Astrocyte (in vitro differentiated cells and primary cell): ENCODE data around the gene ATG4C. TPM values are rescaled to one million over a fixed set of nuclear protein-coding genes. Genes with fewer than 3 reads are reported as not detected.

Experiments
- DNase-seq: peaks from one replicate; pipeline ENCODE4 v3.0.0-alpha.2; 2010; ENCODE audit warnings: low read depth
- FAIRE-seq: peaks from 2 replicates; lab custom pipeline; 2011; peaks lifted over from hg19 to GRCh38; lab: Jason Lieb, UNC
- H2AFZ ChIP-seq: 2 replicates; pipeline ENCODE4 v1.6.0; 2012; ENCODE audit warnings: low read depth, low read length, inconsistent platforms
- H3K27ac ChIP-seq: 2 replicates; pipeline ENCODE4 v1.5.1; 2011; ENCODE audit warnings: low read depth, low read length, inconsistent platforms
- H3K27me3 ChIP-seq: 2 replicates; pipeline ENCODE4 v1.6.0; 2011; ENCODE audit warnings: low read length, inconsistent platforms; ENCODE audit not compliant: insufficient read depth
- H3K36me3 ChIP-seq: 2 replicates; pipeline ENCODE4 v1.5.1; 2011; ENCODE audit warnings: low read length, inconsistent platforms; ENCODE audit not compliant: insufficient read depth
- H3K4me1 ChIP-seq: 2 replicates; pipeline ENCODE4 v1.5.1; 2011; ENCODE audit warnings: low read length, inconsistent platforms; ENCODE audit not compliant: insufficient read depth
- H3K4me2 ChIP-seq: 2 replicates; pipeline ENCODE4 v1.6.0; 2012; ENCODE audit warnings: low read length, inconsistent platforms
- H3K4me3 ChIP-seq: 2 replicates; pipeline ENCODE4 v1.5.1; 2011; ENCODE audit warnings: low read depth, mild to moderate bottlenecking, low read length, inconsistent platforms; ENCODE audit not compliant: insufficient read depth
- H3K79me2 ChIP-seq: 2 replicates; pipeline ENCODE4 v1.6.0; 2012; ENCODE audit warnings: mild to moderate bottlenecking, low read length, inconsistent platforms; ENCODE audit not compliant: insufficient read depth
- H3K9ac ChIP-seq: 2 replicates; pipeline ENCODE4 v1.6.0; 2012; ENCODE audit warnings: mild to moderate bottlenecking, low read length, inconsistent platforms
- H3K9me3 ChIP-seq: 2 replicates; pipeline ENCODE4 v1.5.1; 2012; ENCODE audit warnings: low read depth, mild to moderate bottlenecking, low read length, inconsistent platforms; ENCODE audit not compliant: insufficient read depth
- H4K20me1 ChIP-seq: 2 replicates; pipeline ENCODE4 v1.6.0; 2012; ENCODE audit warnings: low read length, inconsistent platforms; ENCODE audit not compliant: insufficient read depth
- H3K27ac Mint-ChIP-seq: one replicate; pipeline ENCODE4 v1.8.0; 2021; ENCODE audit warnings: mild to moderate bottlenecking, mixed read lengths; ENCODE audit not compliant: unreplicated experiment
- H3K27me3 Mint-ChIP-seq: one replicate; pipeline ENCODE4 v1.8.0; 2021; ENCODE audit warnings: low read depth, mixed read lengths; ENCODE audit not compliant: unreplicated experiment
- H3K36me3 Mint-ChIP-seq: one replicate; pipeline ENCODE4 v1.8.0; 2021; ENCODE audit warnings: low read depth, mixed read lengths; ENCODE audit not compliant: unreplicated experiment
- H3K4me1 Mint-ChIP-seq: one replicate; pipeline ENCODE4 v1.8.0; 2021; ENCODE audit warnings: low read depth, mixed read lengths; ENCODE audit not compliant: unreplicated experiment
- H3K4me3 Mint-ChIP-seq: one replicate; pipeline ENCODE4 v1.8.0; 2021; ENCODE audit warnings: mild to moderate bottlenecking, moderate library complexity, mixed read lengths; ENCODE audit not compliant: unreplicated experiment
- H3K9me3 Mint-ChIP-seq: one replicate; pipeline ENCODE4 v1.8.0; 2021; ENCODE audit warnings: mild to moderate bottlenecking, mixed read lengths; ENCODE audit not compliant: unreplicated experiment
- EZH2 ChIP-seq: IDR thresholded peaks from 2 replicates; pipeline ENCODE4 v1.6.1; 2012; ENCODE audit warnings: mild to moderate bottlenecking, low read length, inconsistent platforms; ENCODE audit not compliant: insufficient read depth
- total RNA-seq: library from RNA; stranded (reverse); gene quantifications from 2 replicates; pipeline ENCODE4 v1.2.1, GENCODE V29; 2021
- TF ChIP-seq, protein P1 (sequence below): IDR thresholded peaks from 2 replicates; pipeline ENCODE4 v1.5.1; 2011; ENCODE audit warnings: low read depth, mild to moderate bottlenecking, inconsistent platforms, low read length, moderate library complexity; ENCODE audit not compliant: insufficient read depth

Gene ATG4C
- total RNA-seq, 1 donor from 2014 or later: 7.0 TPM

DNA sequence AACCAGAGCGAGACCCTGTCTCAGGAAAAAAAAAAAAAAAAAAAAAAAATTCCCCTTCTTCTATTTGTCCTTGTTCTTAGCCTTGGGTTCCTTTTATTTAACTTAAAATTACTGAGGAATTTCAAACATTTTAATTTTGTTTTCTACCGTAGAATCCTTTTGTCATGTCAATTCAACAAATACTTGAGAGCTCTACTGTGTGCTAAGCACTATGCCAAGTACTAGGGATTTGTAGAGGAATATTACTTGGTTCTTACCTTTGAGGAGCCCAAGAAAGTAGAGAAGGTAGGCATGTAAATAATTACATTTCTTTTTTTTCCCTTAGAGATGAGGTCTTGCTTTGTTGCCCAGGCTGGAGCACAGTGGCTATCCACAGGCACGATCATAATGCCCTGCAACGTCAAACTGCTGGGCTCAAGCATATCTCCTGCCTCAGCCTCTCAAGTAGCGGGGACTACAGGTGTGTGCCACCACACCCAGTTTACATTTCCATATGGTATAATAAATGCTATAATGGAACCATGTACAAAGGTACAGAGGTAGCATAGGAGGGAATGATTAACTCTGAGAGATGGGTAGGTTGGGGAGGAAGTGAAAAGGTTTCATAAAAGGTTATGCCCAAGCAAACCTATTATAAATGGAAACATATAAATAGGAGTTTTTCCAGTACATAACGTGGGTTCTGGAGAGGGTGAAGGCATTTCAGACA is 104.0 kb downstream of the ATG4C start:
- Histone ChIP-seq H3K27me3 (peaks cover 3% of the 10 kb centered on the region), H3K27ac (no peak overlapping the region), H3K4me2 (no peak overlapping the region), H3K79me2 (no peaks in the 10 kb centered on the region), H3K36me3 (no peaks in the 10 kb centered on the region), H2AFZ (no peak overlapping the region), H4K20me1 (no peaks in the 10 kb centered on the region), H3K9me3 (no peaks in the 10 kb centered on the region), H3K4me1 (no peaks in the 10 kb centered on the region), H3K9ac (no peak overlapping the region), H3K4me3 (no peak overlapping the region)
- Mint-ChIP-seq H3K9me3 (no peaks in the 10 kb centered on the region), H3K27ac (no peak overlapping the region), H3K27me3 (no peaks in the 10 kb centered on the region), H3K36me3 (no peaks in the 10 kb centered on the region), H3K4me1 (peaks cover 2% of the 10 kb centered on the region), H3K4me3 (no peak overlapping the region)
- no peak for TF ChIP-seq EZH2
- TF ChIP-seq, protein P1, sequence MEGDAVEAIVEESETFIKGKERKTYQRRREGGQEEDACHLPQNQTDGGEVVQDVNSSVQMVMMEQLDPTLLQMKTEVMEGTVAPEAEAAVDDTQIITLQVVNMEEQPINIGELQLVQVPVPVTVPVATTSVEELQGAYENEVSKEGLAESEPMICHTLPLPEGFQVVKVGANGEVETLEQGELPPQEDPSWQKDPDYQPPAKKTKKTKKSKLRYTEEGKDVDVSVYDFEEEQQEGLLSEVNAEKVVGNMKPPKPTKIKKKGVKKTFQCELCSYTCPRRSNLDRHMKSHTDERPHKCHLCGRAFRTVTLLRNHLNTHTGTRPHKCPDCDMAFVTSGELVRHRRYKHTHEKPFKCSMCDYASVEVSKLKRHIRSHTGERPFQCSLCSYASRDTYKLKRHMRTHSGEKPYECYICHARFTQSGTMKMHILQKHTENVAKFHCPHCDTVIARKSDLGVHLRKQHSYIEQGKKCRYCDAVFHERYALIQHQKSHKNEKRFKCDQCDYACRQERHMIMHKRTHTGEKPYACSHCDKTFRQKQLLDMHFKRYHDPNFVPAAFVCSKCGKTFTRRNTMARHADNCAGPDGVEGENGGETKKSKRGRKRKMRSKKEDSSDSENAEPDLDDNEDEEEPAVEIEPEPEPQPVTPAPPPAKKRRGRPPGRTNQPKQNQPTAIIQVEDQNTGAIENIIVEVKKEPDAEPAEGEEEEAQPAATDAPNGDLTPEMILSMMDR: no peak
- DNase-seq (no peak), FAIRE-seq (no peak)

DNA sequence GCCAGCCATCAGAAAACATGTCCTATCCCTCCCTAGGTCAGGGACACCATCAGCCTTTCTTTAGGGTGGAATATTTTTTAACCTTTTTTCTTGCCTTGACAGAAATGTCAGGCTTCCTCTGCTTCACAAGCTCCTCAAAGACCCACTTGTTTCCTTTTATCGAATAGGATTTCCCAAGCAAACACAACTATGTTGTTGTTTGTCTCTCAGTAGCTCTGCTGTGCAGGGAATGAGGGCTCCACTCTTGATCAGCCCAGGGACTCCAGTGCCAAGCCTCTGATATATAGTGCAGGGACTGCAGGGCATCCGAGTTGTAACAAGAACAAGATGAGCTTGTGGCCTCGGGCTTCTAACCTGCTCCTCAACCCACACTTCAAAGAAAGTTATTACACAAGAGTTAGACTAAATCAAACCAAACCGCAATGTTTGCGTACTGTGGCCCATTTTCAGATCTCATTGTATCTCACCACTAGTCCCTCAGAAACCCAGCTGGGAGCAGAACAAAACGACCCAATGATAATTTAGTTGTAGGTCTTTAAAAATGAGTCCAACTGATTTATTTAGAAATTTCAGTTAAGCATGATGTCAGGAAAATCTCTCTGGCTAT is 108.1 kb downstream of the ATG4C start:
- no peak overlapping the region for H3K4me3 ChIP-seq
- no peaks in the 10 kb centered on the region for H3K36me3 Mint-ChIP-seq
- FAIRE-seq (no peak), DNase-seq (no peak)
- no peak overlapping the region for H3K27ac ChIP-seq
- H3K4me1 Mint-ChIP-seq: peaks cover 7% of the 10 kb centered on the region
- no peaks in the 10 kb centered on the region for H4K20me1 ChIP-seq
- H3K27ac Mint-ChIP-seq: no peak overlapping the region
- peaks cover 4% of the 10 kb centered on the region for H3K27me3 Mint-ChIP-seq
- H3K9me3 ChIP-seq: no peaks in the 10 kb centered on the region
- no peak overlapping the region for H3K4me3 Mint-ChIP-seq
- no peak overlapping the region for H3K4me2 ChIP-seq
- H3K36me3 ChIP-seq: no peaks in the 10 kb centered on the region
- no peaks in the 10 kb centered on the region for H3K9me3 Mint-ChIP-seq
- no peaks in the 10 kb centered on the region for H3K4me1 ChIP-seq
- no peaks in the 10 kb centered on the region for H3K79me2 ChIP-seq
- TF ChIP-seq, protein P1: no peak
- no peak for TF ChIP-seq EZH2
- H2AFZ ChIP-seq: no peak overlapping the region
- no peak overlapping the region for H3K9ac ChIP-seq
- H3K27me3 ChIP-seq: peaks cover 3% of the 10 kb centered on the region

DNA sequence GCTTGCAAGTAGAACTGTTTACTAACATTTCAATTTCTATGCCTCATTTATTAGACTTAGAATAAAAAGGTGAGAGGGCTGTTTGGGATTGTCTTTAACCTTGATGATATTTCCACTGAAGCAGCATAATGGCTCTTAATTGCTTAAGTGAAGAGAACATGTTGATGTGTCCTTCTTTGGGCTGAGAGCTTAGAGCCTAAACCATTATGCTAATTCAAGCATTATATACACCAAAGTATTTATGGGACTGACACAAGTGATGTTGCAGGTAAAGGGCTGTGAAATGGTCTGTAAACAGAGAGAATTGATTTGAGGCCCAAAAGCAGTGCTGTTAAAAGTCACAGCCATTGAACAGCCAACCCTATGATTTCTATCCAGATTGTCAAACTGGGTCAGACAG is 113.9 kb downstream of the ATG4C start:
- Mint-ChIP-seq H3K4me1 (peaks cover 6% of the 10 kb centered on the region), H3K27me3 (peaks cover 4% of the 10 kb centered on the region), H3K9me3 (no peaks in the 10 kb centered on the region), H3K36me3 (no peaks in the 10 kb centered on the region), H3K27ac (no peak overlapping the region), H3K4me3 (no peak overlapping the region)
- no peaks in the 10 kb centered on the region for H3K36me3 ChIP-seq
- H4K20me1 ChIP-seq: no peaks in the 10 kb centered on the region
- no peak overlapping the region for H3K27ac ChIP-seq
- H3K79me2 ChIP-seq: no peaks in the 10 kb centered on the region
- TF ChIP-seq, protein P1: no peak
- no peak for TF ChIP-seq EZH2
- H3K4me3 ChIP-seq: no peak overlapping the region
- FAIRE-seq (no peak), DNase-seq (no peak)
- no peak overlapping the region for H3K4me2 ChIP-seq
- H3K9ac ChIP-seq: no peak overlapping the region
- H3K4me1 ChIP-seq: no peaks in the 10 kb centered on the region
- no peak overlapping the region for H2AFZ ChIP-seq
- no peaks in the 10 kb centered on the region for H3K27me3 ChIP-seq
- no peaks in the 10 kb centered on the region for H3K9me3 ChIP-seq
